ENCODE data around the gene DNAJC18.
"Not testable (repeated sequence)": the region's sequence is repeated elsewhere in the genome, so short reads cannot be mapped to it uniquely, and the experiment has no call there.

The DNAJC18 gene

GRCh38 chr5:139439013-139439903 is at the start of gene DNAJC18:
TSS of gene DNAJC18 (minus strand) at chr5:139439525. CDS start at chr5:139439445, 80 bp downstream.
- Mint-ChIP-seq H3K27ac (peak within 1 kb of the TSS; percentile 100), H3K9me3 (no peaks in the 10 kb centered on the region), H3K4me1 (peaks cover 62% of the 10 kb centered on the region), H3K36me3 (peaks cover 42% of the 10 kb centered on the region), H3K4me3 (peak within 1 kb of the TSS; percentile 93)
- ATAC-seq = peak; percentile 90
- DNase-seq (ENCODE audit: low spot score in 2 of 2) = peak; percentile 82 to 96

GRCh38 chr5:139488260-139488659 is 48.9 kb upstream of the DNAJC18 start:
- Mint-ChIP-seq H3K4me1 (peaks cover 10% of the 10 kb centered on the region), H3K36me3 (no peaks in the 10 kb centered on the region), H3K27ac (peak overlapping the region; percentile 83), H3K9me3 (no peaks in the 10 kb centered on the region), H3K4me3 (no peak overlapping the region)
- no peak for DNase-seq (ENCODE audit: low spot score in 2 of 2)
- no peak for ATAC-seq

GRCh38 chr5:139486201-139486600 is 46.9 kb upstream of the DNAJC18 start:
- DNase-seq (ENCODE audit: low spot score in 2 of 2) = no peak
- Mint-ChIP-seq H3K4me1 (peaks cover 17% of the 10 kb centered on the region), H3K27ac (no peak overlapping the region), H3K36me3 (peaks cover 17% of the 10 kb centered on the region), H3K4me3 (no peak overlapping the region), H3K9me3 (no peaks in the 10 kb centered on the region)
- ATAC-seq = no peak

DNA sequence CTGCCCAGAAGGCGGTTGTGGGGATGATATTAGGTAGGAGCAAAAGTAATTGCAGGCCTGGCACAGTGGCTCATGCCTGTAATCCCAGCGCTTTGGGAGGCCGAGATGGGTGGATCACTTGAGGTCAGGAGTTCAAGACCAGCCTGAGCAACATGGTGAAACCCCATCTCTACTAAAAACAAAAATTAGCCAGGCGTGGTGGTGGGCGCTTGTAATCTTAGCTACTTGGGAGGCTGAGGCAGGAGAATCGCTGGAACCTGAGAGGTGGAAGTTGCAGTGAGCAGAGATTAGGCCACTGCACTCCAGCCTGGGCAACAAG is 43.5 kb upstream of the DNAJC18 start:
- peak in 1 of 2 donors; percentile 71 for DNase-seq (ENCODE audit: low spot score in 2 of 2)
- Mint-ChIP-seq H3K36me3 (peaks cover 51% of the 10 kb centered on the region), H3K27ac (peak overlapping the region; percentile 93), H3K4me1 (peaks cover 37% of the 10 kb centered on the region), H3K4me3 (peak overlapping the region; percentile 75)
- not testable (repeated sequence) for ATAC-seq, H3K9me3 Mint-ChIP-seq

DNA sequence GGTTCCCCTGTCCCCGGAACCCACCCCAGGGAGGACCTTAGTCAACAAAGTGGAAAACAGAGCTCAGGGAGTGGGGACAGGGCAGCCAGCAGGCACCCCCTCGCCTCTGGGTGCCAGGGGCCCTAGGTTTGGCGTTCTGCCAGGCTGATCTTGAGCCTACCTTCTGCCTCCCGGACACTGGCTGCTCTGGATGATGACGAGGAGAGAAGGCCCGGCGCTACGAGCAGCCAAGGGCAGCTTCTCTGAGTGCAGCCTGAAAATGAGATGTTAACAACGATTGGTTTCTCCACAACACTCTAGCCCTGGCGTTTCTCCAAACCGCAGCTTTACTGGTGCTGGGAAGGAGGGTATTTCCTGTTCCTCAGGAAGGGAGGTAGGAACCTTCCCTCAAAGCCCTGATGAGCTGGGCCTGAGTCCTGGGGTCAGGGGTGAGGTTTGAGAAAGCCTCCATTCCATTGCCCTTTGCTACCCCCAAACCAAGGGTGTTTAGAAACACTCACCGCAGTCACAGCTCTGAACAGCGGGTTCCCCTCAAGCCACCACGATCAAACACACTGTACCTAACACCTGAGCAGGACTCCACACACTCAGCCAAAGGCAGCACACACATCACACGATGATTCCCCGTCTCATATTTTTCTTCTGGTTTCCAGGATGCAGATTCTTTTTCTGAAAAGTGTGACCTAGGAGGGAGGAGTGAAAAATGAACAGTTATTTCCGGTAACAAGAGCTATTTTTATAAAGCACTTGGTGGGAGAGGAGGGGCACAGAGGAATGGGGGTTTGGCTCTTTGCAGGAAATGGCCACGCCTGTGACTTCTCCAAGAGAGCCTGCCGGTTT is 42.9 kb upstream of the DNAJC18 start, which contains the start of gene STING1:
STING1 (minus strand) TSS at position 709 of the 840 bp plus-strand sequence. CDS start 1,054 bp downstream, outside the sequence.
- Mint-ChIP-seq H3K27ac (peak within 1 kb of the TSS; percentile 93), H3K4me1 (peaks cover 42% of the 10 kb centered on the region)

DNA sequence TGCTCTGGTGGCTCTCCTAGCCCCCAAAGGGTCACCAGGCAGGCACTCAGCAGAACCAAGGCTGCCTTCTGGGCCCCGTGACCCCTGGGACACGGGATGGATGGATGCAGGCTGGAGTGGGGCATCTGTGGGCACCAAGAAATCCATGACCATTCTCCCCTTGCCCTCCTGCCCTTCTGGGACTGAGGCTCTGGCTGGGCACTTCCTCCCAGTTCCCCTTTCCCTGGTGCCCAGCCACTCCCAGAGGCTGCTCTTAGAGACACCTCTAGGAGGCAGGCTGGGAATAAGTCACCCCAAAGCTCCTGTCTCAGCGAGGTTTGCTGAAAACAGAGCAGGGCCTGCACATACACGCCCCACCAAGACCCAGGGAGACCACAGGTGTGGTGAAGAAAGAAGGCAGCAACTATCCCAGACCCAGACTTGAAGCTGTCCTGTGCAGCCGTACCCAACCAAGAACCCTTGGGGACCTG is 42.3 kb upstream of the DNAJC18 start:
- DNase-seq (ENCODE audit: low spot score in 2 of 2) (no peak), ATAC-seq (peak; percentile 34)
- no peaks in the 10 kb centered on the region for H3K9me3 Mint-ChIP-seq
- H3K4me1 Mint-ChIP-seq = peaks cover 42% of the 10 kb centered on the region
- peak overlapping the region; percentile 75 for H3K4me3 Mint-ChIP-seq
- H3K27ac Mint-ChIP-seq = peak overlapping the region; percentile 93
- H3K36me3 Mint-ChIP-seq = peaks cover 63% of the 10 kb centered on the region

More for the DNA sequence above, 42.9 kb upstream of the DNAJC18 start, which contains the start of gene STING1:
- Mint-ChIP-seq H3K4me3 (peak within 1 kb of the TSS; percentile 75), H3K36me3 (peaks cover 57% of the 10 kb centered on the region), H3K9me3 (no peaks in the 10 kb centered on the region)
- peak; percentile 85 for ATAC-seq
- peak in 1 of 2 donors; percentile 82 for DNase-seq (ENCODE audit: low spot score in 2 of 2)

GRCh38 chr5:139481122-139481533 is 41.8 kb upstream of the DNAJC18 start:
- no peaks in the 10 kb centered on the region for H3K9me3 Mint-ChIP-seq
- peak overlapping the region; percentile 93 for H3K27ac Mint-ChIP-seq
- H3K4me1 Mint-ChIP-seq = peaks cover 43% of the 10 kb centered on the region
- peaks cover 68% of the 10 kb centered on the region for H3K36me3 Mint-ChIP-seq
- ATAC-seq (peak; percentile 62), DNase-seq (ENCODE audit: low spot score in 2 of 2) (peak in 1 of 2 donors; percentile 51)
- H3K4me3 Mint-ChIP-seq = peak overlapping the region; percentile 75

DNA sequence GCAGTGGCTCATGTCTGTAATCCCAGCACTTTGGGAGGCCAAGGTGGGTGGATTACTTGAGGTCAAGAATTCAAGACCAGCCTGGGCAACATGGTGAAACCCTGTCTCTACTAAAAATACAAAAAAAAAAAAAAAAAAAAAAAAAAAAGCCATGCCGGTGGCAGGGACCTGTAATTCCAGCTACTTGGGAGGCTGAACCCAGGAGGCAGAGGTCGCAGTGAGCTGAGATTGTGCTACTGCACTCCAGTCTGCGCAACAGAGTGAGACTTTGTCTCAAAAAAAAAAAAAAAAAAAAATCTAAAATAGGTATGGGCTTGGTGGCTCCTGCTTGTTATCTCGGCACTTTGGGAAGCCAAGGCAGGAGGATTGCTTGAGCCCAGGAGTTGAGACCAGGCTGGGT is 40.4 kb upstream of the DNAJC18 start:
- peak overlapping the region; percentile 76 for H3K27ac Mint-ChIP-seq
- H3K9me3 Mint-ChIP-seq; ATAC-seq; DNase-seq (ENCODE audit: low spot score in 2 of 2): not testable (repeated sequence)
- H3K4me3 Mint-ChIP-seq = peak overlapping the region; percentile 43
- peaks cover 82% of the 10 kb centered on the region for H3K36me3 Mint-ChIP-seq
- H3K4me1 Mint-ChIP-seq = peaks cover 56% of the 10 kb centered on the region

DNA sequence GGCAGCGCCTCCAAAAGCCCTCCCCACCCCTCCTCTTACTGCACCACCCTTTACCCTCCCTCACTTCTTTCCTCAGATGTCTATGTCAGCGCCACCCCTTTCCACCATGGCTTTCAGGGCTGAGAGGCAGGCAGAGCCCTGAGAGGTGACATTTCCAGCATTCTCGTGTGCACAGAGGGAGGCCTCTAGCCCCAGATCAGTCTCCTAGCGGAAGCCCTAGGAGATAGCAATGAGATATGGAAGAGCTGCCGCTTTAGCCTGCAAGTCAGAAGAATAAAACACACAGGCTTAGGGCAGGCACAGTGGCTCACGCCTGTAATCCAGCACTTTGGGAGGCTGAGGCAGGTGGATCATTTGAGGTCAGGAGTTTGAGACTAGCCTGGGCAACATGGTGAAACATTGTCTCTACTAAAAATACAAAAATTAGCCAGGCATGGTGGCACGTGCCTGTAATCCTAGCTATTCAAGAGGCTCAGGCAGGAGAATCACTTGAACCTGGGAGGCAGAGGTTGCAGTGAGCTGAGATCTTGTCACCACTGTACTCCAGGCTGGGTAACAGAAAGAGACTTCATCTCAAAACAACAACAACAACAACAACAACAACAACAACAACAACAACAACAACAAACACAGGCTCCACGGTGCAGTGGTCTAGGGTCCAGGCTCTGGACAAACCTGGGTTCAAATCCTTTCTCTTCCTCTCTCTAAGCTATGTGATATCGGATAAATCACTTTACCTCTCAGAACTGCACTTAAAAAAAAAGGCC is 39.5 kb upstream of the DNAJC18 start:
- Mint-ChIP-seq H3K4me3 (peak overlapping the region; percentile 43), H3K4me1 (peaks cover 60% of the 10 kb centered on the region), H3K27ac (peak overlapping the region; percentile 76), H3K36me3 (peaks cover 91% of the 10 kb centered on the region)
- not testable (repeated sequence) for H3K9me3 Mint-ChIP-seq; DNase-seq (ENCODE audit: low spot score in 2 of 2); ATAC-seq

GRCh38 chr5:139475865-139476617 is 36.7 kb upstream of the DNAJC18 start:
- Mint-ChIP-seq H3K4me1 (peaks cover 75% of the 10 kb centered on the region), H3K9me3 (no peaks in the 10 kb centered on the region), H3K27ac (peak overlapping the region; percentile 80), H3K36me3 (peaks cover 87% of the 10 kb centered on the region), H3K4me3 (peak overlapping the region; percentile 26)
- DNase-seq (ENCODE audit: low spot score in 2 of 2) (no peak), ATAC-seq (no peak)

DNA sequence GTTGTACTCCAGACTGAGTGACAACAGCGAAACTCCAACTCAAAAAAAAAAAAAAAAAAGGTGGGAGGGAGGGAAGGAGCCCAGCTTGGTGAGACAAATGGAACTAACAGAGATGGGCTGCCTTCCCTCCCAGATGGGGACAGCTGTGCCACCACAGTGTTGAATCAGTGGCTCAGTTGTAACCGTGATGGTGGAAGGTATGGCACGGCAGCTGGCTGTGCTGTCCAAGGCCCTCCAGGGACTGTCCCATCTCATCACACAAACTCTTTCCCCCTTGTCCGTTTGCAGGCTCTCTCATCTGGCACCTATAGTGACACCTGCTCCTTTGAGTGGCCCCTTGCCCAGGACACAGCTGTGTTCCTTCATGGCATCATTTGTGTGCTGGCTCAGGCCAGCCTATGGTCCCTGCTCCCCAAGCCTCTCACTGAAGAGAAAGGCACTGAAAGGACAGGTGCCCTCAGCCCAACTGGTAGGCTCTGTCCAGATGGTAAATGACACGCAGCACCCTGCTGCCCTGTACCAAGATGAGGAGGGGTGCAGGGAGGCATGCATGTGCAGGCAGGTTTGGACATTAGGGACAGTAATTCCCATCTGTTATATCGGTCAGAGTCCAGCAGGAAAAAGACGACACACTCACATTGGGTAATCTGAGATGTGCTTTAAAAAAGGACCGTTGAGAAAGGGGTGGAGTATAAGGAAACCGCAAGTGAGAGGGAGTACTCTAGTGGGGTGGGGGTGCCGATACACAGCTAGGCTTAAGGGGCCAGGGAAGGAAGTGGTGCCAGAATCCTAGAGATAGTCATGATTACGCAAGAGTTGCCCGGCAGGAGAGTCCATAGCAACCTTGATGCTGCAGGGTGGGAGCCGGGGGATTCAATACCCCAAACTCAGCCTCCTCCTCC is 35.8 kb upstream of the DNAJC18 start:
- peak; percentile 42 for ATAC-seq
- peak overlapping the region; percentile 26 for H3K4me3 Mint-ChIP-seq
- H3K36me3 Mint-ChIP-seq = peaks cover 82% of the 10 kb centered on the region
- peaks cover 73% of the 10 kb centered on the region for H3K4me1 Mint-ChIP-seq
- H3K27ac Mint-ChIP-seq = peak overlapping the region; percentile 80
- DNase-seq (ENCODE audit: low spot score in 2 of 2) = no peak
- no peaks in the 10 kb centered on the region for H3K9me3 Mint-ChIP-seq

- Mint-ChIP-seq H3K27ac (peak overlapping the region; percentile 98), H3K36me3 (peaks cover 71% of the 10 kb centered on the region), H3K4me3 (no peak overlapping the region), H3K4me1 (peaks cover 77% of the 10 kb centered on the region), H3K9me3 (no peaks in the 10 kb centered on the region)
- ATAC-seq (peak; percentile 43), DNase-seq (ENCODE audit: low spot score in 2 of 2) (no peak)
These were observed 34.2 kb upstream of the DNAJC18 start for GRCh38 chr5:139473565-139473964.

GRCh38 chr5:139473105-139473504 is 33.8 kb upstream of the DNAJC18 start:
- peaks cover 66% of the 10 kb centered on the region for H3K36me3 Mint-ChIP-seq
- no peak overlapping the region for H3K4me3 Mint-ChIP-seq
- H3K9me3 Mint-ChIP-seq = no peaks in the 10 kb centered on the region
- DNase-seq (ENCODE audit: low spot score in 2 of 2) (no peak), ATAC-seq (no peak)
- H3K27ac Mint-ChIP-seq = peak overlapping the region; percentile 98
- peaks cover 77% of the 10 kb centered on the region for H3K4me1 Mint-ChIP-seq

All from stimulated activated effector memory CD8-positive, alpha-beta T cell treated with anti-CD3 and anti-CD28 coated beads, Interleukin-12 subunit alpha, Interleukin-12 subunit beta, amount 100 ng/mL, for 72 hours (primary cell).